ENCODE measurements around the gene RPS21.
A peak's percentile ranks its signal among the peaks of the same experiment; 100 is the strongest.

The RPS21 gene

GRCh38 chr20:62386383-62387218, at the start of gene RPS21:
RPS21 (plus strand) TSS chr20:62387103; CDS start chr20:62387339, 236 bp downstream.
- peak; percentile 89 to 91 for DNase-seq

- no peak for DNase-seq
These were observed 49.2 kb upstream of the RPS21 start for GRCh38 chr20:62337558-62338293.

GRCh38 chr20:62338294-62338620, 48.6 kb upstream of the RPS21 start:
- no peak for DNase-seq

DNA sequence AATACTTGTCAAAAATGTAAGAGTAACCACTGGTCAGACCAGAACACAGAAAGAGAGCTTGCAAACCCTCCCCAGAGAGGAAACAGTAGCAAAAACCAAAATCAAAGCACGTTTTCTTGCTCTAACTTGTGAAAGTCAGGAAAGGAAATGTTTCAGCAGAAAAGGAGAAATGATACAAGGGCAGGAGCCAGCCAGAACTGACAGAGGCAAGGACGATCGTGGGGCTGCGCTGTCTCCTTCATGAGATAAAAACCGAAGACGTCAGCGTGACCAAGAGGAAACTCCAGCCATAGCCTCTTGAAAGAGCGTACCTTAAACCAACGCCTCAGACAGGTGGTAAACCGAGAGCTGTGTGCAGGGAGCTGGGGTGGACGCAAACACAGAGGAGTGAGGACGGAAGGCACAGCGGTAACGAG, 47.2 kb upstream of the RPS21 start:
- DNase-seq = no peak

DNA sequence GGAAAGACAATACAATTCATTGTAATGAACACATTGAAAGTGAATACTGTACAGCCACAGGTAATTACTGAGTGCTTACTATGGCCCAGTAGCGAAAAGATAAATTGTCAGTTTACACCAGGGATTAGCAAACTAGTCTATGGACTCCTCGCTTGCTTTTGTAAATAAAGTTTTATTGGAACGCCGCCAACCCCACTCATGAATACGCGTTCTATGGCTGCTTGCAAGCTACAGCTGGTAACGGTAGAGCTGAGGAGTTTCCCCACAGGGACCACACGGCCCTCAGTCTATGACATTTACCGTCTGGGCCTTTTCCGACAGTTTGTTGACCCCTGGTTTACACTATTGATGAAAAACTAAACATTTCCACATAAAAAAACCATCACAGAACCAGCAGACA, 44.0 kb upstream of the RPS21 start:
- DNase-seq = no peak

GRCh38 chr20:62344092-62344491, 42.8 kb upstream of the RPS21 start:
- DNase-seq = no peak

GRCh38 chr20:62344782-62345181, 42.1 kb upstream of the RPS21 start:
- no peak for DNase-seq

- no peak for DNase-seq
These were observed 41.1 kb upstream of the RPS21 start for GRCh38 chr20:62345681-62346370.

- DNase-seq = no peak
These were observed 40.3 kb upstream of the RPS21 start for GRCh38 chr20:62346398-62347150.

DNA sequence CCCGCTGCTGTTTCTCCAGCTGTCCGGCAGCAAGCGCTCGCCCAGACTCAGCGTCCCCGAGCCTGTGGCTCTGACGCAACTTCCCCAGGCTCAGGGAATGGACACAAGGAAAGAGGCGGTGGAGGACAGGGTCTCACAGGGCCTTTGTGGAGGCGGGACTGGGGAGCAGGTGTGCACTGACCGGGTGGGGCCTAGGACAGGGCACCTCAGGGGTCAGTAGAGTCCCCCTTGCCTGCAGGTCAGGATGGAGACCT, 39.8 kb upstream of the RPS21 start:
- DNase-seq = no peak

DNA sequence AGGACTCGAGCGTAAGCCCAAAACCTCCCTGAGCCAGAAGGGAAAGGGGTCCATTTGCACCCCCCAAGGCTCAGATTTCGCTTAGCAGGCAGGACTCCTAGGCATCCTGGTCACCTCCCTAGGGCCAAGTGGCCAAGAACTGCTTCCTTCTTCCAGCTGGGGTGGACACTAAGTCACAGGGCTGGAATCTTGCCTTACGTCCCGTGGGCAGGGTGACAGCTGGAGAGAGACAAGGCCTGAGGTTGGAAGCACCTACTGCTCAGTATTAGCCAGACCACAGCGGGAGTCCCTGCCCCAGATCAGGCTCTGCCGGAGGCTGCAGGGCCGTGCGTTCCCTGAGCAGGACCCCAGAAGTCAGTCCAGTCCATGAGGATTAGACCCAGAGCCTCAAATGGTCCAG, 39.5 kb upstream of the RPS21 start:
- DNase-seq = no peak

DNA sequence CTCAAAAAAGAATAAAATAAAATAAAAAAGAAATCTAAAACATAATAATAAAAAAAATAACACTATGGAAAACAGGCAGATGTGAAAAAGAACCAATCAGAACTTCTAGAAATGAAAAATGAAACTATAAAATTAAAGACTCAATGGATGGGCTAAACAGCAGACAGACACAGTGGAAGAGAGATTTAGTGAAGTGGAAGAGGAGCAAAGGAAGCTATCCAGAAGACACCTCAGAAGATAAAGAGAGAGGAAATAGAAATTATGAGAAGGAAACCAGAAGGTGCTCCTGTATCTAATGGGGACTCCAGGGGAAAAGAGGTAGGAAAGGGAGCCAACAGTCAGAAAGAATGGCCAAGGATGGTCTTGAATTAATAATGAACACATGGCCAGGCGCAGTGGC, 38.3 kb upstream of the RPS21 start:
- no peak for DNase-seq

DNA sequence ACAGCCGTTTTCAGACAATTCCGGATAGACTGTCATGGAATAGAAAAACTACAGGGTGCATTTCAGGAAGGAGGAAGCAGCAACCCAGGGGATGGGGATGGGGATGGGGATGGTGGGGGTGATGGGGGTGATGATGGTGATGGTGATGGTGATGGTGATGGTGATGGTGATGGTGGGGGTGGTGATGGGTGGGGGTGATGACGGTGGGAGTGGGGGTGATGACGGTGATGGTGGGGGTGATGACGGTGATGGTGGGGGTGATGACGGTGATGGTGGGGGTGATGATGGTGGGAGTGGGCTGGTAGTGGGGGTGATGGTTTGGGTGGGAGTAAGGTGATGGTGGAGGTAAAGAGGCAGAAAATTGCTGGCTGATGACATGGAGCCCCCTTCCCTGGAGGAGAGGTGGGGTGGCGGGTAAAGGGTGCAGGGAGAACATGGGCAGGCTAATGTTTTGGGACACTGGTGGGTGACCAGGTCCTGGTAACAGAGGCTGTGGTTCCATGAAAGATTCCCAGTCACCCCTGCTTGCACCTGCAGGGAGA, 37.3 kb upstream of the RPS21 start:
- DNase-seq = no peak

GRCh38 chr20:62350098-62350628, 36.7 kb upstream of the RPS21 start:
- no peak for DNase-seq

DNA sequence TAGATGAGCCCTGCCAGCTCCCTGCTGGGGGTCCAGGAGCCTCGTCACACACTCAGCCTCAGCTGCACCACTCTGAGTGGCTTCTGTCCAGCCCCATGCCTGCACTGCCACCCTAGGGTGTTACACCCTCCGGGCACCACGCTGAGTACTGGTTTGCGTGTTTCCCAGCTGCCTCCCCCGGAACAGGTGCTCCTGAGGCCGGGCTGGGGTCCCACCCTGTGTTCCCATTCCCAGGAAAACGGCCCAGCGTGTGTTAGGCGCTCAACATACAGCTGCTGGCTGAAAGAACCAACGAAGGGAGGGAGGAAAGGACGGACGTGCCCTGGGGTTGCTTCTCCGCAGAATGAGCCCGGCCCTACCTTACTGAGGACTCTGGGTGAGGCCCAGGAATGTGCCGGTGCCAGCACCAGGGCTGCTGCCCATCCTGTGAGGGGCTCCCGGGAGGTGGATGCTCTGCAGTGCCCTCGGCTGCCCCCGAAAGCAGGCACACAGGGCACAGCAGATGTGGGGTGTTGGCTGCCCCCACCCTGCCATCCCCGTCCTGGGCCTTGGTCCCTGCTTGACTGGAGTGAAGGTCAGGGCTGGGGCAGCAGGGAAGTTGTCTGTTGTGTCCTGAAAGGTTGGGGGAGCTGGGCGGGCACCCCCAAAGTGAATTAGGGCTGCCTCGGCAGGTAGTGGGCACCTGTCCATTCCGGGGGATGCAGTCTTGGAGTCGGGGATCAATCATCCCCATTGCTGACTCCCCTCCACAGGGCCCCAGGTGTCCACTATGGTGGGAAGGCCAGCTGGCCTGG, 36.1 kb upstream of the RPS21 start:
- DNase-seq = no peak

DNA sequence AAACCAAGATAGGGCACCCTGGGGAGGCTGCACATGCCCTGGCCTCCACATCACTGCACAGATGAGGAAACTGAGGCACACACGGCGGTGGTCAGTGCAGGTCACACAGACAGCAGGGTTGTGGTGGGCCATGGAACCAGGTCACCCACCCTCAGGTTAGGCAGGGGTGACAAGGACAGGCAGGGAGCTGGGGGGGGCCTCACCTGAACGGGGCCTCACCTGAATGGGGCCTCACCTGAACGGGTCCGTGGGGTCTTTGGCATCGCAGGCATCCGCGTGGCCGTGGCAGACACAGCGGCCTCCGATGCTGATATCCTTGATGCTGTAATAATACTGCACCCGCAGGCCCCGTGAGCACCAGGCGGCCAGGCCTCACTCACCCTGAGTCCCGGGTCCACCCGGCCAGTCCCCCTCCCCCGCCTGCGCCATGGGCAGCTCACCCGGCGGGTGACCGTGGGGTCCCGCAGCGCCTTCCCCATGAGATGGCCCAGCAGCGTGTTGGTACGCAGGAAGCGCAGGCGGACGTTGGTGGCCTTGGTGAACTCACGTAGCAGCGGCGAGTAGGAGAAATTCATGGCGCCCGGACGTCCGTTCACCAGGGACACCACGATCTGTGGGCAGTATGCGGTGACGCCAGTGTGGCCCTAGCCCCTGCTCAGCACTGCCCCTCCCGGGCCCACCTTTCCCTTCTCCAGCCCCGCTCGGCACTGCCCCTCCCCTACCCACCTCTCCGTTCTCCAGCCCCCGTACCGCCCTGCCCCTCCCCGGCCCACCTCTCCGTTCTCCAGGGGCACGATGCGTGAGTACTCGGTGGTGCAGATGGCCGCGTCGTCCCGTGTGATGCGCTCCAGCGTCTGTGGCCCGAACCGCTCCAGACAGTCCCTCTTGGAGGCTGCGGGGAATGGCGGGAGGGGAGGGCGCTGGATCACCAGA, 35.2 kb upstream of the RPS21 start:
- no peak for DNase-seq

DNA sequence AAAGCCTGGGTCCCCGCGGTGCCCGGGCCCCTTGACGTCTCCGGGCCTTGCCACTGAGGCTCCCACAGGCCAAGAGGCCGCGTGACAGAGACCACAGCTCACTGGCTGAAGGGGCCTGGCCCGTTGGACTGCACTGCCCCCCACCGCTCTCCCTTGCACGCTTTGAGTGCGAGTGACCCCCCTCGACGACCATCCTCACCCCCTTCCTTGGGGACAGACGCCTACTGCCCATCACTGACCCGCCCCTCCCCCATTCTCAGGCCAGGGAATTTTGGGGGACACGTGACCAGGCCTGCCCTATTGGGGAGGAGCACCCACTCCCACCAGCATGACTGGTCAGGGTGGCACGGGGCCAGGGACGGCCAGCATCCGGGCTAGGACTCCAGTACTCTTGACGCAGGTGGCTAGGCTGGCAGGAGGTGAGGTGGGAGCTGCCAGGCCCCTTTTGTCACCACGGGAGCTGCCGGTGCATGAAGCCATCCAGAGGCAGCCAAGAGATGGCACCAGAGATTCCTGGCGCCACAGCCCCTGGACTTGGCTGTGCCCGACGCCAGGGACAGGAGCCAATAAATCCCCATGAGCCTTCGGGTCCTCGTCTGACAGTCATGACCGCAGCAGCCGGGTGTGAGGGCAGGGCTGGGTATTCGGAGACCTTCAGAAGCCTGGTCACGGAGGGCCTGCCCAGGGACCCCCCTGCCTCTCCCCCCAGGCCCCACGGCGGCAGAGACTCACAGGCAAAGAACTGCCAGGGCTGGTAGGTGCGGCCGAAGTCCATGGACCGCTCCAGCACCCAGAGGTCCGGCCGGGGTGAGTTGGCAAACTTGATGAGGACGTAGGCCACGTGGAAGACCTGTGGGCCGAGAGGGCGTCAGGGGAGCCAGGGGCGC, 34.3 kb upstream of the RPS21 start:
- no peak for DNase-seq

DNA sequence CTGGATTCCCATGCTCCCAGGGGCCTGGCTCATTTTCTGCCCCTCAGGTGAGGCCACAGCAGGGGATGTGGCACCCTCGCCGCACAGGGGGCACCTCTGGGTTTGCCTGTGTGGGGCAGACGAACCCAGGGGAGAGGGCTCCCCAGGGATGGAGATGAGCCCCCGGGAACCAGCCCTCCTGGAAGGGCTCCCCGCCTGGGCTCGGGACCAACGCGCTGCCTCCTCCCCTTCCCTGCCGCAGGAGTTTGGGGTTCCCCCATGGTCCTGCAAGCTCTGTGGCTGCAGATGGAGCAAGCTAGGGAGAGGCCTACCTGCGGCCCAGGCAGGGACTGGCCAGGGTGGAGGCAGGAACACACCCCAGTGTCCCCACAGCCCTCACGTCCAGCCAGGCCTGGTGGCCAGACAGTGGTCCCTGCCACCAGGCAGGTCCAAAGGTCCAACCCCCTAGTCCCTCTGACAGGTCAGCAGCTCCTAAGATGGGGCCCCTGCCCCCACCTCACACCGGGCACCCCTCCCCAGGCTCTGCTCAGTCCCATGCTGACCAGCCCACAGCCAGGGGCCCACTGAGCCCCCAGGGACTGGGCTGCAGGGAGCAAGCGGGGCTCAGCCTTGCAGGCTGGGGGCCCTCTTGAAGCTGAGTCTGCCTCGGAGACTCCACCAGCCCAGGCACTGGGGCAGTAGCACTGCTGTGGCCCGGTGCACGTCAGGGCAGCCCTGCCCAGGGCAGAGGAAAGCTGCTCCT, 33.4 kb upstream of the RPS21 start:
- DNase-seq = no peak

All from activated CD4-positive, alpha-beta T cell treated with anti-CD3 and anti-CD28 coated beads, Interleukin-2, amount 50 U/mL, for 4 hours (primary cell).